PFSK-1 (cell line): ENCODE measurements around the gene DPF3.

Source experiments
- FOXP2 ChIP-seq: optimal IDR thresholded peaks from 2 replicates; pipeline ENCODE3; 2011; ENCODE audit warnings: borderline replicate concordance, control low read depth, inconsistent platforms; ENCODE audit not compliant: insufficient read depth; ENCODE audit errors: extremely low read length, extremely low read depth
- POLR2AphosphoS5 ChIP-seq: IDR thresholded peaks from 2 replicates; pipeline ENCODE4 v1.6.1; 2012; ENCODE audit warnings: low read depth, mild to moderate bottlenecking, control low read depth, low read length, moderate library complexity
- REST ChIP-seq, 2 experiments: IDR thresholded peaks; 2 replicates each; pipeline versions ENCODE4 v1.6.1 to v1.8.0; 2011 to 2012; ENCODE audit warnings: low read depth in 2 of 2, low read length in 2 of 2, control low read depth in 1 of 2, inconsistent platforms in 1 of 2, mild to moderate bottlenecking in 1 of 2, moderate library complexity in 1 of 2; ENCODE audit not compliant: insufficient read depth in 1 of 2
- SIN3A ChIP-seq: IDR thresholded peaks from 2 replicates; pipeline ENCODE4 v1.6.1; 2012; ENCODE audit warnings: mild to moderate bottlenecking, low read length, moderate library complexity, borderline replicate concordance; ENCODE audit not compliant: insufficient read depth
- TAF1 ChIP-seq: IDR thresholded peaks from 2 replicates; pipeline ENCODE4 v1.6.1; 2012; ENCODE audit warnings: low read length, control low read depth, borderline replicate concordance; ENCODE audit not compliant: insufficient read depth

DPF3 gene

GRCh38 chr14:72625689-72626088, 268.2 kb downstream of the DPF3 start:
- TF ChIP-seq TAF1 (no peak), POLR2AphosphoS5 (no peak), SIN3A (no peak), REST (IDR thresholded peaks at IDR 0.05; ENCODE audit: insufficient read depth in 1 of 2, low read depth in 2 of 2, low read length in 2 of 2) (no peak), FOXP2 (no peak)

DNA sequence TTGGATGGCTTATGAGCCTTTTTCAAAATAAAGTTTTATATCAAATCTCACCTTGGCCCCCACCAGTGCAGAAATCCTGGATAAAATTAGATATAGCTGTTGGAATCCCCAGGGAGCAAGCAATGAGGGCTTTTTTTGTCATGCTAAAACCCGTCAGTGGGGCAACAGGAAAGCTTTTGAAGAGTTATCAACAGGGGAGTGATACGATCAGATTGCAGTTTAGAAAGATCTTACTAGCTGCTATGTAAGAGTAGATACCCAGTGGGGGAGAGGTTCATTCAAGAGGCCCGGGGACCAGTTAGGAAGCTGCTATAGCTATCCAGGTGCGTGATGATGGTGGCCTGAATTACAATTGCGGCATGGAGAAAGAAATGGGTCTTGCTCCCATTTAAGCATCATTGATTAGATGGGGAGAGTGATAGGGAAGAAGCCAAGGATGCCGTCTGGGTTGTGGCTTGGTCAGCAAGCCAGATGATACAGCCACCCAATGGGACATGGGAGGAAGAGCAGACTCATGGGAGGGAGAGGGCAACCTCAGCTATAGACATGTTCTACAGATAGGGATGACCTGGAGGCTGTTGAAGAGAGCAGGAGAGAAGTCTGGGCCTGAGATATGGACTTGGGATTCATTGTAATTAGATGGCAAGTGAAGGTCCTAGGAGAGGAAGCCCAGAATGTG, 272.4 kb downstream of the DPF3 start:
- TF ChIP-seq REST (IDR thresholded peaks at IDR 0.05; ENCODE audit: insufficient read depth in 1 of 2, low read depth in 2 of 2, low read length in 2 of 2) (no peak), TAF1 (no peak), SIN3A (no peak), POLR2AphosphoS5 (no peak), FOXP2 (no peak)

GRCh38 chr14:72619881-72620280, 274.0 kb downstream of the DPF3 start:
- TF ChIP-seq SIN3A (no peak), TAF1 (no peak), FOXP2 (no peak), REST (IDR thresholded peaks at IDR 0.05; ENCODE audit: insufficient read depth in 1 of 2, low read depth in 2 of 2, low read length in 2 of 2) (no peak), POLR2AphosphoS5 (no peak)

DNA sequence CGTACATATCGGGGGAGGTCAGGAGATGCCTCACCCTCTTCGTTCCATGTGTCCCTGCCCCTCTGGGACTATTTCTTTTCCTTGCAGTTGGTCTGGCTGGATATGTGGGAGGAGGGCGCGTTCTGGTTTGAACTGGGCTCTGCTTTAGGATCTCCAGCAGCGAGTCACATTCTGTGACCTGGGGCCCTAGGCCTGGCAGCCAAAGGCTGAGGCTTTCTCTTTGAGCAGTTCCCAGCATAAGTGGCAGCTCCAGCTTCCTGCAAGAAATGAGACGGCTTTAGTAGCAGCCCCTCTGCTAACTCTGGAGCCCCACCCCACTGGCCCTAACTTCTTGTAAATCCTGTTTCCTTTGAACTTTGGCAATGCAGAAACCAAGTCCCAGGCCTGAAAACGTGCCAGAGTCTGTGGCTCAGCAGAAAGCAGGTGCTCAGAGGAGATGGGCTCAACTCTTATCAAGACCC, 274.8 kb downstream of the DPF3 start:
- no peak for TF ChIP-seq POLR2AphosphoS5
- no peak for TF ChIP-seq TAF1
- TF ChIP-seq SIN3A, result no peak
- TF ChIP-seq FOXP2, result no peak
- no peak for TF ChIP-seq REST (IDR thresholded peaks at IDR 0.05; ENCODE audit: insufficient read depth in 1 of 2, low read depth in 2 of 2, low read length in 2 of 2)

- TF ChIP-seq FOXP2 (no peak), SIN3A (no peak), REST (IDR thresholded peaks at IDR 0.05; ENCODE audit: insufficient read depth in 1 of 2, low read depth in 2 of 2, low read length in 2 of 2) (no peak), TAF1 (no peak), POLR2AphosphoS5 (no peak)
These were observed 275.5 kb downstream of the DPF3 start for GRCh38 chr14:72618424-72618823.
